Sigmoid colon (tissue), 7 donors: Measurements from ENCODE around the gene LCLAT1. TPM values are rescaled to one million over a fixed set of nuclear protein-coding genes. Genes with fewer than 3 reads are reported as not detected.

ENCODE experiments used
- DNase-seq: peaks from one replicate; pipeline ENCODE4 v3.0.0-alpha.2; 2019
- H3K27ac ChIP-seq, 4 donors: fragments of 200-600 bp; sonication (generic); one replicate each; pipeline ENCODE4 v1.5.1; 2016 to 2019; ENCODE audit warnings: mild to moderate bottlenecking in 1 of 4
- H3K27me3 ChIP-seq, 3 donors: fragments of 200-600 bp; sonication (generic); one replicate each; pipeline ENCODE4 v1.5.1; 2019; ENCODE audit warnings: mild to moderate bottlenecking in 1 of 3
- H3K36me3 ChIP-seq, 4 donors: fragments of 200-600 bp; sonication (generic); one replicate each; pipeline ENCODE4 v1.5.1; 2016 to 2019
- H3K4me1 ChIP-seq, 4 donors: fragments of 200-600 bp; sonication (generic); one replicate each; pipeline ENCODE4 v1.5.1; 2017 to 2019
- H3K4me3 ChIP-seq, 4 donors: fragments of 200-600 bp; sonication (generic); one replicate each; pipeline ENCODE4 v1.5.1; 2017 to 2019; ENCODE audit warnings: mild to moderate bottlenecking in 2 of 4, moderate library complexity in 1 of 4
- H3K9me3 ChIP-seq, 4 donors: fragments of 200-600 bp in 3 of 4; sonication (generic) in 3 of 4; one replicate each; pipeline versions ENCODE4 v1.5.1 to v1.6.1; 2013 to 2019
- EP300 ChIP-seq, 4 donors: sonication (generic); formaldehyde crosslinking; IDR thresholded peaks; one replicate each; pipeline ENCODE4 v1.6.1; 2017; ENCODE audit warnings: antibody characterized with exemption in 4 of 4
- POLR2A ChIP-seq, 2 donors: fragments of 450-650 bp; IDR thresholded peaks; one replicate each; pipeline ENCODE4 v1.6.1; 2016; ENCODE audit warnings: antibody characterized with exemption in 2 of 2, mild to moderate bottlenecking in 2 of 2, moderate library complexity in 2 of 2
- POLR2AphosphoS5 ChIP-seq, 4 donors: sonication (generic); formaldehyde crosslinking; IDR thresholded peaks; one replicate each; pipeline ENCODE4 v1.6.1; 2017; ENCODE audit warnings: antibody characterized with exemption in 4 of 4
- WGBS, 2 donors: extraction: QIAGEN DNeasy Blood & Tissue Kit; methylation state at CpG; one replicate each; pipeline ENCODE4 v1.1.7; 2013; 5-methylcytosine and 5-hydroxymethylcytosine counted together
- intact Hi-C: fragments of 100-400 bp; cut with DNase I; formaldehyde crosslinking; loops from one replicate; pipeline ENCODE4 v1.15.1; 2023
- polyA plus RNA-seq, 3 donors: library from polyadenylated mRNA; stranded (reverse); fragments of 200-250 nt; gene quantifications; one replicate each; pipeline ENCODE4 v1.2.3, GENCODE V29; 2013
- total RNA-seq, 4 donors: library from RNA; depleted of rRNA; stranded (reverse); fragments of >200 nt; gene quantifications; one replicate each; pipeline ENCODE4 v1.1.0, GENCODE V29; 2016
- TF ChIP-seq, protein P1 (sequence below), 4 experiments: fragments of 450-650 bp in 3 of 4; fragments of 200-600 bp in 1 of 4; IDR thresholded peaks; one replicate each; pipeline ENCODE4 v1.5.1; 2016 to 2019; ENCODE audit warnings: antibody characterized with exemption in 4 of 4, mild to moderate bottlenecking in 3 of 4, moderate library complexity in 2 of 4
- donor health status: healthy with polysubstance abuse.
- donor health status: Bipolar disorder and iron deficiency.
- donor health status: healthy.

LCLAT1 gene
- total and polyA plus RNA-seq, 7 donors, result 1.2 to 17.2 (median 10.0) TPM

DNA sequence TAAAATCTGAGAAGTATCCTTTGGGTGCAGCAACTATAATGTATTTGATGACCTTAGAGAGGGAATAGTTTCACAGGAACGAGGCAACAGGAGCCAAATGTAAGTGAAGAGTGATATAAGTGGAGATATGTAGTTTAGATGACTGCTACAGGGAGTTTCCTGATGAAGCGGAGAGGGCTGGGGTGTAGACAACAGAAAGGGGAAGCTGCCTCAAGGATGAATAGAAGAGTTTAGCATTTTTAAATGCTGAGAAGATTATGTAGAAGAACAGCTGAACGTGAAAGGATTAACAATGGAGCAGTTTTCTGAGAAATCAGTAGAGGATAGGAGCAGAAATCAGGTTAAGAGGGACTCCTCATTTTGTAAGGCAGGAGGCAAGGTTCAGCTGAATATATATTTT lies 133.3 kb downstream of the LCLAT1 start:
- H3K4me3 ChIP-seq, result no peak overlapping the region
- H3K27me3 ChIP-seq, result no peaks in the 10 kb centered on the region
- intact Hi-C loops, result no loop called here
- no peak for DNase-seq
- 72 to 85% methylated on average over 3 of the region's 3 CpGs for WGBS, 2 donors
- H3K9me3 ChIP-seq, result no peaks in the 10 kb centered on the region
- H3K36me3 ChIP-seq, result no peaks in the 10 kb centered on the region
- H3K4me1 ChIP-seq, result peaks cover 0 to 5% (median 0%) of the 10 kb centered on the region in 4 donors
- TF ChIP-seq, protein P1, sequence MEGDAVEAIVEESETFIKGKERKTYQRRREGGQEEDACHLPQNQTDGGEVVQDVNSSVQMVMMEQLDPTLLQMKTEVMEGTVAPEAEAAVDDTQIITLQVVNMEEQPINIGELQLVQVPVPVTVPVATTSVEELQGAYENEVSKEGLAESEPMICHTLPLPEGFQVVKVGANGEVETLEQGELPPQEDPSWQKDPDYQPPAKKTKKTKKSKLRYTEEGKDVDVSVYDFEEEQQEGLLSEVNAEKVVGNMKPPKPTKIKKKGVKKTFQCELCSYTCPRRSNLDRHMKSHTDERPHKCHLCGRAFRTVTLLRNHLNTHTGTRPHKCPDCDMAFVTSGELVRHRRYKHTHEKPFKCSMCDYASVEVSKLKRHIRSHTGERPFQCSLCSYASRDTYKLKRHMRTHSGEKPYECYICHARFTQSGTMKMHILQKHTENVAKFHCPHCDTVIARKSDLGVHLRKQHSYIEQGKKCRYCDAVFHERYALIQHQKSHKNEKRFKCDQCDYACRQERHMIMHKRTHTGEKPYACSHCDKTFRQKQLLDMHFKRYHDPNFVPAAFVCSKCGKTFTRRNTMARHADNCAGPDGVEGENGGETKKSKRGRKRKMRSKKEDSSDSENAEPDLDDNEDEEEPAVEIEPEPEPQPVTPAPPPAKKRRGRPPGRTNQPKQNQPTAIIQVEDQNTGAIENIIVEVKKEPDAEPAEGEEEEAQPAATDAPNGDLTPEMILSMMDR (IDR thresholded peaks at IDR 0.05), result no peak
- TF ChIP-seq EP300 (IDR thresholded peaks at IDR 0.05), result no peak
- no peak for TF ChIP-seq POLR2A (IDR thresholded peaks at IDR 0.05)
- no peak for TF ChIP-seq POLR2AphosphoS5 (IDR thresholded peaks at IDR 0.05)
- no peak overlapping the region for H3K27ac ChIP-seq

DNA sequence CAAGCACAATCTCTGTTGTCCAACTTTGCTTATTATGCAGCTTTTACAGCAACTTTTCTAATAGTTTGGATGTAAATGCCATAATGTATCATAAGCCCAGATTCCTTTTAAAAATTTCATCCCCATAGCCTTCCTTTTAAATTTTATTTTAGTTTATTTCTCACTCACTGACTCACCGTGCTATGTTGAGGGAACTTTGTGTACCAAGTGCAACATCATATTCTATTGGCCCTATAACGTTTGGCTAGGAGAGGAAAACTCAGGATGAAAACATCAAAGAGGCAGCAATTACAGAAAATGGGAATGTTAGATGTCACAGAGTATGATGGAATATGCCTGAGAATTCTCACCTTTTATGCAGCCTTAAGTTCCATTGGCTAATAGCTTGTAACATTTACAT lies 135.5 kb downstream of the LCLAT1 start:
- intact Hi-C loops, result no loop called here

DNA sequence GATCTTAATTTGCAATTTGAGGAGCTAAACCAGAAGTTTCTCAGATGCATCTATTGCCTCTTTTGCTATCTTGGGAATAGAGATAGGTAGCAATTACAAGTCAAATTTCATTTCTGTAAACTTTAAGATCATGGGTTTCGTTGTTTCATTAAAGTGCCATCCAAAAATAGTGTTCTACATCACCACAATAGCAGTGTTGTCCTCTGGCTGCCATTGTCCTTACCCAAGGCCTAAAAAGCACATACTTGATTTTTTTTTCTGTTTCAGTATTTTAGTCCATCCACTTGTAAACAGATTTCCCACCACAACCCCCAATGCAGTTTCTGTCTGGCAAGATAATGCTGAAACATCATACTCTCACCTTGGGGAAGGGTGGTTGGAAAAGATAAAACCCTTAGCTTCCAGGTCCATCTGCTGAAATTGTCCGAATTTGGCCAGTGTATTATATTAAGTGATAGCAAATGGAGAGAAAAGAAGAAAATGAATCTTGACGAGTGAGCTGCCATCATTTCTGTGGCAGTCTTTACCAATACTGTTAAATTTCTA lies 136.2 kb downstream of the LCLAT1 start:
- DNase-seq, result no peak
- Histone ChIP-seq H3K36me3 (no peaks in the 10 kb centered on the region), H3K27ac (no peak overlapping the region), H3K4me1 (peaks cover 0 to 5% (median 0%) of the 10 kb centered on the region in 4 donors), H3K27me3 (no peaks in the 10 kb centered on the region), H3K4me3 (no peak overlapping the region), H3K9me3 (no peaks in the 10 kb centered on the region)
- TF ChIP-seq, protein P1 (IDR thresholded peaks at IDR 0.05), result no peak
- TF ChIP-seq EP300 (IDR thresholded peaks at IDR 0.05) (no peak), POLR2A (IDR thresholded peaks at IDR 0.05) (no peak), POLR2AphosphoS5 (IDR thresholded peaks at IDR 0.05) (no peak)
- 94 to 96% methylated on average over 3 of the region's 3 CpGs for WGBS, 2 donors
- intact Hi-C loops, result no loop called here

More for the DNA sequence above, 135.5 kb downstream of the LCLAT1 start:
- TF ChIP-seq EP300 (IDR thresholded peaks at IDR 0.05) (no peak), POLR2A (IDR thresholded peaks at IDR 0.05) (no peak), POLR2AphosphoS5 (IDR thresholded peaks at IDR 0.05) (no peak)
- TF ChIP-seq, protein P1 (IDR thresholded peaks at IDR 0.05), result no peak
- no peaks in the 10 kb centered on the region for H3K9me3 ChIP-seq
- 40 to 78% methylated on average over 2 of the region's 2 CpGs for WGBS, 2 donors
- H3K27ac ChIP-seq, result no peak overlapping the region
- H3K4me3 ChIP-seq, result no peak overlapping the region
- H3K36me3 ChIP-seq, result no peaks in the 10 kb centered on the region
- peaks cover 0 to 5% (median 0%) of the 10 kb centered on the region in 4 donors for H3K4me1 ChIP-seq
- H3K27me3 ChIP-seq, result no peaks in the 10 kb centered on the region
- DNase-seq, result no peak

DNA sequence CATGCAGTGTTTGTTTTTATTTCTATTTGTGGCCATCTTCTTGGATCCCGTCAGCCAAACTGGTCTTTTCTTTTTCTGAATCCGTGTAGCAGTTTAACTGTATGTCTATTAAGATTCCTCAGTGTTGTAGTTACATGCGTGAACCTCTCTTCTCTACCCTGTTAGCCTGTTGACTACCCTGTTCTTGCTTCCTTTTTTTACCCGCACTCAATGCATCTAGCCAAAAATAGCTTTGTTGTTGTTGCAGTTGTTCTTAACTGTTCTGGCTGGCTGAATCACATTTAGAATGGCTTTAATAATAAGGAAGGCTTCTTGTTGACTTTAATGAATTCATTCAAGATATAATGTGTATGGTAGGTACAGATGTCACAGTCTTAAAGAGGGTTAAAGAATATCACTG lies 137.1 kb downstream of the LCLAT1 start:
- Histone ChIP-seq H3K27ac (no peak overlapping the region), H3K4me3 (no peak overlapping the region), H3K9me3 (no peaks in the 10 kb centered on the region), H3K27me3 (no peaks in the 10 kb centered on the region), H3K36me3 (no peaks in the 10 kb centered on the region), H3K4me1 (peaks cover 0 to 5% (median 2%) of the 10 kb centered on the region in 4 donors)
- TF ChIP-seq, protein P1 (IDR thresholded peaks at IDR 0.05), result no peak
- no peak for TF ChIP-seq EP300 (IDR thresholded peaks at IDR 0.05)
- no peak for TF ChIP-seq POLR2A (IDR thresholded peaks at IDR 0.05)
- no peak for TF ChIP-seq POLR2AphosphoS5 (IDR thresholded peaks at IDR 0.05)
- 60 to 92% methylated on average over 4 of the region's 4 CpGs for WGBS, 2 donors
- intact Hi-C loops, result no loop called here
- no peak for DNase-seq

DNA sequence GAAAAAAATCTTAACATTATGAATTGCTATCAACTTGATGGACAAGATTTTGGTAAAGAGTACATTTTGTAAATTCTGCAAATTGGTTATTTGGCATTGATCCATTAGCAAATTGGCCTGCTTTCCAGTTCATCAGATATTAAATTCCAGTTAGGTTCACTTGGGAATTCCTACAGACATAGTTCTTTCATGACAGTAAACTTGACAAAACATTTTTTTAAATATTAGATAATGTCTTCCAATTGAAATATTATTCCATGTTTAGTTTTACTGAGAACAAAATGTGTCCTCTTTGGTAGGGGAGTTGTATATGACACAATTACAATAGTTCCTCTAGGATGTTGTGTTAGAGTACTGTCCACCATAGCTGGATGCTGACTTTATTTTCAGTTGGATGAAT lies 141.9 kb downstream of the LCLAT1 start:
- no peak for DNase-seq
- peaks cover 0 to 10% (median 2%) of the 10 kb centered on the region in 4 donors for H3K4me1 ChIP-seq
- no peaks in the 10 kb centered on the region for H3K36me3 ChIP-seq
- H3K9me3 ChIP-seq, result no peaks in the 10 kb centered on the region
- H3K4me3 ChIP-seq, result no peak overlapping the region
- no peaks in the 10 kb centered on the region for H3K27me3 ChIP-seq
- TF ChIP-seq, protein P1 (IDR thresholded peaks at IDR 0.05), result no peak
- TF ChIP-seq POLR2A (IDR thresholded peaks at IDR 0.05) (no peak), POLR2AphosphoS5 (IDR thresholded peaks at IDR 0.05) (no peak), EP300 (IDR thresholded peaks at IDR 0.05) (no peak)
- H3K27ac ChIP-seq, result peak overlapping the region in 1 of 4 donors; percentile 27
- intact Hi-C loops, result no loop called here
